GM12892 (cell line): ENCODE measurements around the gene TRIM4.

Experiments
- POLR2A ChIP-seq: IDR thresholded peaks from 2 replicates; pipeline ENCODE4 v1.6.1; 2011; ENCODE audit warnings: low read depth, low read length, control low read depth
- POLR2AphosphoS5 ChIP-seq: IDR thresholded peaks from 2 replicates; pipeline ENCODE4 v1.6.1; 2011; ENCODE audit warnings: low read depth, low read length, control low read depth
- TAF1 ChIP-seq: IDR thresholded peaks from 2 replicates; pipeline ENCODE4 v1.6.1; 2011; ENCODE audit warnings: low read depth, mild to moderate bottlenecking, control low read depth, low read length, borderline replicate concordance

- TF ChIP-seq POLR2AphosphoS5 (no peak), POLR2A (no peak), TAF1 (no peak)
Measured at GRCh38 chr7:99876933-99877332, 42.4 kb downstream of the TRIM4 start, which contains the start of gene OR2AE1.
